Measurements from ENCODE around the gene THOC7. TPM values are rescaled to one million over a fixed set of nuclear protein-coding genes. Genes with fewer than 3 reads are reported as not detected.

THOC7 gene
- total RNA-seq, 2 donors from 2014 or later, result 40.9 to 64.2 TPM

GRCh38 chr3:63869940-63870614, 6.5 kb upstream of the THOC7 start:
- Mint-ChIP-seq H3K4me1 (peaks cover 35% of the 10 kb centered on the region), H3K9me3 (no peaks in the 10 kb centered on the region), H3K27ac (no peak overlapping the region), H3K4me3 (no peak overlapping the region), H3K36me3 (ENCODE audit: low read depth) (peaks cover 28% of the 10 kb centered on the region), H3K27me3 (no peaks in the 10 kb centered on the region)
- peak; percentile 50 for ATAC-seq (replicated peaks)

GRCh38 chr3:63867225-63867624, 3.6 kb upstream of the THOC7 start:
- H3K27ac Mint-ChIP-seq, result no peak overlapping the region
- ATAC-seq (replicated peaks), result no peak
- peaks cover 39% of the 10 kb centered on the region for H3K36me3 Mint-ChIP-seq (ENCODE audit: low read depth)
- H3K4me1 Mint-ChIP-seq, result peaks cover 32% of the 10 kb centered on the region
- no peaks in the 10 kb centered on the region for H3K9me3 Mint-ChIP-seq
- H3K27me3 Mint-ChIP-seq, result no peaks in the 10 kb centered on the region
- H3K4me3 Mint-ChIP-seq, result no peak overlapping the region

GRCh38 chr3:63864965-63865327, 1.3 kb upstream of the THOC7 start:
- Mint-ChIP-seq H3K36me3 (ENCODE audit: low read depth) (peaks cover 39% of the 10 kb centered on the region), H3K4me1 (peaks cover 28% of the 10 kb centered on the region), H3K9me3 (no peaks in the 10 kb centered on the region)

GRCh38 chr3:63864008-63864964, 681 bp upstream of the THOC7 start:
- H3K9me3 Mint-ChIP-seq, result no peaks in the 10 kb centered on the region
- ATAC-seq (replicated peaks), result peak; percentile 44

More at GRCh38 chr3:63864965-63865327, 1.3 kb upstream of the THOC7 start:
- H3K4me3 Mint-ChIP-seq, result peak overlapping the region; percentile 96
- H3K27me3 Mint-ChIP-seq, result no peaks in the 10 kb centered on the region
- peak overlapping the region; percentile 95 for H3K27ac Mint-ChIP-seq
- ATAC-seq (replicated peaks), result no peak

GRCh38 chr3:63862804-63863149, 828 bp downstream of the THOC7 start:
- Mint-ChIP-seq H3K4me1 (peaks cover 22% of the 10 kb centered on the region), H3K36me3 (ENCODE audit: low read depth) (peaks cover 39% of the 10 kb centered on the region), H3K27ac (peak overlapping the region; percentile 90), H3K9me3 (no peaks in the 10 kb centered on the region), H3K27me3 (no peaks in the 10 kb centered on the region), H3K4me3 (peak overlapping the region; percentile 88)
- ATAC-seq (replicated peaks), result peak; percentile 19

More at GRCh38 chr3:63864008-63864964, 681 bp upstream of the THOC7 start:
- Mint-ChIP-seq H3K36me3 (ENCODE audit: low read depth) (peaks cover 39% of the 10 kb centered on the region), H3K27me3 (no peaks in the 10 kb centered on the region), H3K27ac (peak overlapping the region; percentile 95), H3K4me1 (peaks cover 28% of the 10 kb centered on the region), H3K4me3 (peak overlapping the region; percentile 96)

GRCh38 chr3:63861306-63861705, 2.3 kb downstream of the THOC7 start:
- no peak for ATAC-seq (replicated peaks)
- no peaks in the 10 kb centered on the region for H3K9me3 Mint-ChIP-seq
- peaks cover 27% of the 10 kb centered on the region for H3K36me3 Mint-ChIP-seq (ENCODE audit: low read depth)
- peaks cover 22% of the 10 kb centered on the region for H3K4me1 Mint-ChIP-seq
- peak overlapping the region; percentile 10 for H3K27ac Mint-ChIP-seq
- H3K27me3 Mint-ChIP-seq, result no peaks in the 10 kb centered on the region
- H3K4me3 Mint-ChIP-seq, result no peak overlapping the region

GRCh38 chr3:63860776-63861175, 2.8 kb downstream of the THOC7 start:
- no peak for ATAC-seq (replicated peaks)
- Mint-ChIP-seq H3K27ac (no peak overlapping the region), H3K36me3 (ENCODE audit: low read depth) (peaks cover 22% of the 10 kb centered on the region), H3K9me3 (no peaks in the 10 kb centered on the region), H3K4me1 (peaks cover 22% of the 10 kb centered on the region), H3K27me3 (no peaks in the 10 kb centered on the region), H3K4me3 (no peak overlapping the region)

GRCh38 chr3:63857311-63857710, 6.3 kb downstream of the THOC7 start:
- no peak for ATAC-seq (replicated peaks)
- Mint-ChIP-seq H3K4me1 (peaks cover 12% of the 10 kb centered on the region), H3K9me3 (no peaks in the 10 kb centered on the region), H3K4me3 (no peak overlapping the region), H3K27ac (no peak overlapping the region), H3K27me3 (no peaks in the 10 kb centered on the region), H3K36me3 (ENCODE audit: low read depth) (no peaks in the 10 kb centered on the region)

GRCh38 chr3:63855333-63855940, 8.2 kb downstream of the THOC7 start:
- Mint-ChIP-seq H3K27ac (no peak overlapping the region), H3K4me1 (peaks cover 13% of the 10 kb centered on the region), H3K36me3 (ENCODE audit: low read depth) (no peaks in the 10 kb centered on the region), H3K27me3 (no peaks in the 10 kb centered on the region), H3K4me3 (no peak overlapping the region), H3K9me3 (no peaks in the 10 kb centered on the region)
- ATAC-seq (replicated peaks), result peak; percentile 55

GRCh38 chr3:63853106-63853505, 10.5 kb downstream of the THOC7 start:
- H3K36me3 Mint-ChIP-seq (ENCODE audit: low read depth), result no peaks in the 10 kb centered on the region
- H3K9me3 Mint-ChIP-seq, result no peaks in the 10 kb centered on the region
- H3K27ac Mint-ChIP-seq, result no peak overlapping the region
- no peak overlapping the region for H3K4me3 Mint-ChIP-seq
- no peaks in the 10 kb centered on the region for H3K27me3 Mint-ChIP-seq
- H3K4me1 Mint-ChIP-seq, result peaks cover 13% of the 10 kb centered on the region
- no peak for ATAC-seq (replicated peaks)

- H3K36me3 Mint-ChIP-seq (ENCODE audit: low read depth), result no peaks in the 10 kb centered on the region
- no peak for ATAC-seq (replicated peaks)
- H3K27ac Mint-ChIP-seq, result no peak overlapping the region
- H3K27me3 Mint-ChIP-seq, result no peaks in the 10 kb centered on the region
- no peak overlapping the region for H3K4me3 Mint-ChIP-seq
- peaks cover 8% of the 10 kb centered on the region for H3K4me1 Mint-ChIP-seq
- no peaks in the 10 kb centered on the region for H3K9me3 Mint-ChIP-seq
Observed at GRCh38 chr3:63851287-63851686, 12.3 kb downstream of the THOC7 start.

- Mint-ChIP-seq H3K27ac (no peak overlapping the region), H3K27me3 (no peaks in the 10 kb centered on the region), H3K36me3 (ENCODE audit: low read depth) (no peaks in the 10 kb centered on the region), H3K4me3 (no peak overlapping the region), H3K4me1 (peaks cover 8% of the 10 kb centered on the region), H3K9me3 (no peaks in the 10 kb centered on the region)
- ATAC-seq (replicated peaks), result no peak
Observed at GRCh38 chr3:63849175-63849574, 14.4 kb downstream of the THOC7 start.

GRCh38 chr3:63847718-63848450, 15.7 kb downstream of the THOC7 start:
- Mint-ChIP-seq H3K27me3 (no peaks in the 10 kb centered on the region), H3K27ac (no peak overlapping the region), H3K4me1 (peaks cover 12% of the 10 kb centered on the region), H3K36me3 (ENCODE audit: low read depth) (no peaks in the 10 kb centered on the region), H3K9me3 (no peaks in the 10 kb centered on the region), H3K4me3 (no peak overlapping the region)
- ATAC-seq (replicated peaks), result no peak

GRCh38 chr3:63845215-63845614, 18.4 kb downstream of the THOC7 start:
- Mint-ChIP-seq H3K4me3 (no peak overlapping the region), H3K9me3 (no peaks in the 10 kb centered on the region), H3K4me1 (peaks cover 4% of the 10 kb centered on the region), H3K36me3 (ENCODE audit: low read depth) (no peaks in the 10 kb centered on the region), H3K27ac (no peak overlapping the region), H3K27me3 (no peaks in the 10 kb centered on the region)
- ATAC-seq (replicated peaks), result no peak
